NK-92 (cell line): ENCODE data around the gene SLC6A13.

Experiments
- DNase-seq: peaks from one replicate; lab custom pipeline; 2025; ENCODE audit not compliant: unreplicated experiment; lab: John Stamatoyannopoulos, UW

Gene SLC6A13

DNA sequence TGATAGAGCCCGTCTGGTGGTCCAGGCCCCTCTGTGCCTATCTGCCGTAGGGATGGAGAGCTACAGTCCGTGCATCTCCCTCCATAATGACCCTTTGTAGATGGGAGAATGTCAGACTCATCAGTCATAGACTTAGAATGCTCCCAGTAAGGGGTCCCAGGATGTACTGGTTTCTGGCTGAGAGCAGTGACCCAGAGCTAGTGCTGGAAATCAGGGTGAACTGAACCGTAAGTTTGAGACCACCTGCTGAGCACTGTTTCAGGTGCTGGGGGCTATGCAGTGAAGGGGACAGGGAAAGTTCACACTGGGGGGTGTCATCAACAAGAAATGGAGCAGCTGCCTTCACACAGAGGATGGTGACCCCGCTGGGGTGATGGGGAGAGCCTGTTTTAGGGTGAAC is 82.8 kb downstream of the SLC6A13 start:
- DNase-seq: no peak

DNA sequence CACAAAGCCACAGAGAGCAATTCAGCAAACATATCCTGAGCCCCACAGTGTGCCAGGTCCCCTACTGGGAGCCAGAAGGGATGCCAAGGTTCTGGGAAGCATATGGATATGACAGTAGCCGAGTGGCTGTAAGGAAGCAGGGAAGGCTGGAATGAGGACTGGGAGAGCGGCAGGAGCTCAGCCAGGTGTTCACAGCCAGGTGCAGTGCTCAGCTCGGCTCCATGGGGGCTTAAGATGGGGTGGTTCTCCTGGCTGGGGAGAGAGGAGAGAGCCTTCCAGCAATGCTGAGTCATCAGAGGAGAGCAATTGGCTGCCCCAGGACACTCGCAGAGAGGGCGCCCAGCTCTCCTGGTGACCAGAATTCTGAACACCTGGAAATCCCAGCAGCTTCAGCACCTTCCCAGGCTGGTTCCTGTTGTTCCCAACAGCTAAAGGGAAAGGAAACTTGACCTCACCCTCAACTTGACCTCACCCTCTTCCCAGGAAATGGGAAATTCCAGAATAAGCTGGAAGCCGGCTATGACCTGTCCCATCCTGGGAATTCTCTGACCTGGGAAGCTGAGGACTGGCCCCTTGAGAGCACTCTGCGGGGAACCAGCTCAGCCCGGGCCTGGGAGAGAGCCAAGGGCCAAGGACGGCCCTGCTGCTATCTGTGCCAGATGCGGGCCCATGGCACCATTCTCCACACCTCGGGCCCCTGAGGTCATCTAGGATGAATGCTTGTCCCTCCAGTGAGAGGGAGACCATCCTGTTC is 83.3 kb downstream of the SLC6A13 start:
- no peak for DNase-seq

GRCh38 chr12:178829-179109 is 83.9 kb downstream of the SLC6A13 start:
- no peak for DNase-seq

DNA sequence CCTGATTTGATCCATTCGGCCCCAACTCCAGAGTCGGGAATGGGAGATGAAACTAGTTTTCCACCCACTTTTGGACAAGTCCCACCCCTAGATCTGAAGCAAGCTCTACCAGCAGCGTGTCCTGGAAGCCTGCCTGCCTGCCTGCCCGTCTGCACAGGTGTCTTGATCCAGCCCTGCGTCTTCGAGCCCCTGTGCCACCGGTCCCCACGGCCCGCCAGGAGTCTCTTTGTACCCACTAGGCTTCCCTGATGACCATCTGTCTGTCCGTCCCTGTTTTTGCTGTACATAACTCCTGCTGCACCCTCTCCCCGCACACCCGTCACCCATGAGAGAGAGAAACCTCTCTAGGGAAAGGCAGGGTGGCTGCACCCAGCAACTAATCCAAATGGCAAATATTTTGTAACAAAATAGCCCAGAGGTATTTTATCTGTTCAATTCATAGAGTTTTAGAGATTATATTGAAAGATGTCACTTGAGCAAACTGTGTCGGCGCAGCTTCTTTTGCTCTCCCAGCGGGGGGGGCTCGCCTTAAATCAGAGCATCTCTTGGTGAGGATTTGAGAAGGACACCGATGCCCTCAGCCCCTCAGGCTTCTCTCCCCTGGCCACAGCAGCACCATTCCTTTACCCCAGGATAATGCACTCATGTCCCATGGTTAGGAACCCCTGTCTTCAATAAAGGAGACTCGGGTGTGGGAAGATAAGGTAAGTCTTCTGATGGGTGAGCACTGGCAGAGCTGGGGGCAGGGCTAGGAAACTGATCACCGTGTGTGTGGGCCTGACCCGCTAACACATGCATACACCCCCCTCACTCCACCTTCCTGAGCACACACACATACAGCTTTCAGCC is 84.4 kb downstream of the SLC6A13 start:
- DNase-seq: no peak

DNA sequence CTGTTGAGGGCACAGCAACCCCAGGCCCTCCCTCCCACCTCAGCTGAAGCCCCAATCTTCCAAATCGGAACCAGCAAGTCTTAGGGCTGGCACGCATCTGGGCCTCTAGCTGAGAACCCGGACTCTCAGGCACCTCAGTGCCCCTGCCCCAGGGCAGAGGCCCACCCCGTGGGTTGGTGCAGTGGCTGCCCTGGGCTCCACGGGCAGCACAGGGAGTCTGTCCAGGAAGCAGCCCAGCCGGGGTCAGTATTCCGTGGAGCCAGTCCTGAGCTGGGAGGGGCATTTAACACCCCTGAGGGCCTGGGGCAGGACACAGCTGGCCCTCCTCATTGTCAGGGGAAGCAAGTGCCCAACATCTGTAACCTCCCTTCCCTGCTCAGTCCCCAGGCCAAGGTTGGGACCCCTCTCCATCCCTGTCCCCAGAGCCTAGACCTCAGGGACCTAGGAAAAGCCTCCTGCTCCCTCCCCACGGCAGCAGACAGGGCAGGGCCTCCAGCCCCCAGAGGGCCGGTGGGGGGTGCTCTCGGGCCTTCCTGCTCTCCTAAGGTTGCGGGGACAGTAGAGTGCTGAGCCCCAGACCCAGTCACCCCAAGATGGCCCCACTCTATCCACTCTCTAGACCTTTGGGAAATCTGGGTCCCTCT is 85.2 kb downstream of the SLC6A13 start:
- DNase-seq: no peak

DNA sequence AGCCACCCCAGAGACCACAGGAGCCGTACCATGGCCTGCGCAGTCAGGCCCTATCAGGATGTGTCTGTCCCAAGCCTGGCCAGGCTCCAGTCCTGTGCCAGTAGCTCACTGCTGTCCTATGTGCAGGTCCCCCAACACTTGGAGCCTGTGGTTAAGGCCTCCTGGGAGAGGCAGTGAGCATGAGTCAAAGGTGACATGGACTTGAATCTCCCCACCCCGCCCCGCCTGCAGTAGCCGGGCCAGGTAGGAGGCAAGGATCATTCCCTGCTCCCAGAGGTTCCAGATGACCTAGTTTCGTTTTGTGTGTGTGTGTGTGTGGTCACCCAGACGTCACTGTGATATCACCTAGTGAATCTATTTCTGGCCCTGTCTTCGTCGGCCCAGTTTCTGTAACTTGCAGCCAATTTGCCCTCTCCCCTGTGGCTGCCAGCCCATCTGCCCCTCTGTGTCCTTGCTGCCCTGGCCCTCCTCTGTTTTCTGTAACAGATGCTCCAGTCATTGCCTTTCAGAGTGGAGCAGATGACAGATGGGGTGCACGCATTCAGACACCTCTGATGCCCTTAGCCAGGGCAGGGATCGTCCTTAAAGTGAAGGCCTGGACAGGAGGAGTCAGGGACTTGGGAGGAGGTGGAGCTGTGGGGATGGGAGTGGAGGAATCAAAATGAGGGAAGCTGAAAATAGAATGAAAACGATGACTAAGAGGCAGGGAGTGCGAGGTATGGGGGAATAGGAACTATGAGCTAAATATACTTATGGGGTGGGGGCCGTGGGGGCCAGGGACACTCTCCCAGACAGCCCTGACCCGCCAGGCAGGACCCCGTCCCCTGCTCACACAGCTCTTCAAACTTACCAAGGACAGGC is 86.1 kb downstream of the SLC6A13 start:
- DNase-seq: no peak

GRCh38 chr12:175759-176158 is 86.9 kb downstream of the SLC6A13 start:
- no peak for DNase-seq

DNA sequence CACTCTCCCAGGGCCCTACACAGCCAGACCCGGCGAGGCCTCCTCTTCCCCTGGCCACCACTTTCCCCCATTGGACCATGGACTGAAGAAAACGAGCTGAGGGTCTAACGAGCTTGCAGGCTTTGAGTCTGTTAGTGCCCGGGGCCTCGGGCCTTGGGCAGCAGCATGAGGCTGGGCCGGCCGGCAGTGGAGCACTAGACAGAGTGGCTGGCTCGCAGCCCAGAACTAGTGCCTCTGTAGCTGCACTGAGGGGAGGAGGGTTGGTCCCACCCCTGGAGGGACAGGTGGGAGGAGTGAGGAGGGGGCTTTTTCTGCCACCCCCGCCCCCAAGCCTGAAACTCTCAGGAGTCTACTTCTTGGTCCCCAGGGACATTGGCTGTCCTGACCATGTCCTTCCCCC is 87.4 kb downstream of the SLC6A13 start:
- no peak for DNase-seq

DNA sequence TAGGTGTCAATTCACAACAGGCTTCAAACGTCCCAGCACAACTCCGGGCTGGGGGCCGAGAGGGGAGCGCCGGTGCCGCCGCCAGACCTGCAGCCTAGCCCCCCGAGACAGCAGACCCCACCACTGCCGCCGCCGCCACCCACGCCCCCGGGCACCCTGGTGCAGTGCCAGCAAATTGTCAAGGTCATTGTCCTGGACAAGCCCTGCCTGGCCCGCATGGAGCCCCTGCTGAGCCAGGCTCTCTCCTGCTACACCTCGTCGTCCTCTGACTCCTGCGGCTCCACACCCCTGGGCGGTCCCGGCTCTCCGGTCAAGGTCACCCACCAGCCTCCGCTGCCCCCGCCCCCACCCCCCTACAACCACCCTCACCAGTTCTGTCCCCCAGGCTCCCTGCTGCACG is 88.0 kb downstream of the SLC6A13 start:
- DNase-seq: no peak

GRCh38 chr12:174124-174523 is 88.5 kb downstream of the SLC6A13 start:
- no peak for DNase-seq

DNA sequence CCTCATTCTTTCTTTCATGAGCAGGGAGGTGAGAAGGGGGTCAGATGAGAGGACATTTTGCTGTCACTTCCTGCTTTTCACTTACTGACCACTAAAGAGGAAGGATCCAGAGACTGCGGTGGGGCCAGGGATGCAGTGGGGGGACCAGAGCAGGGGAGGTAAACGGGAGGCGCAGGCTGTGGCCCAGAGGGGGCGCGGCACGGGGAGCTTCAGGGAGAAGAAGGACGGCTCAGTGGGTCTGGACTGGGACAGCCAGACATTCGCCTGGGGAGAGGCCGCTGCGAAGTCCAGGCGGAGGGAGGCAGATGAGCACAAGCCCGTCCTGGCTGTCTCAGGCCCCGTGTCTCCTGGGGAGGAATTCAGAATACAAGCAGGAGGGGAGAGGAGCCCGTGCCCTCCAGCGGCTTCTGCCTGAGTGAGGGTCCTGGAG is 89.9 kb downstream of the SLC6A13 start:
- DNase-seq: no peak

GRCh38 chr12:171743-172676 is 90.6 kb downstream of the SLC6A13 start:
- DNase-seq: no peak

DNA sequence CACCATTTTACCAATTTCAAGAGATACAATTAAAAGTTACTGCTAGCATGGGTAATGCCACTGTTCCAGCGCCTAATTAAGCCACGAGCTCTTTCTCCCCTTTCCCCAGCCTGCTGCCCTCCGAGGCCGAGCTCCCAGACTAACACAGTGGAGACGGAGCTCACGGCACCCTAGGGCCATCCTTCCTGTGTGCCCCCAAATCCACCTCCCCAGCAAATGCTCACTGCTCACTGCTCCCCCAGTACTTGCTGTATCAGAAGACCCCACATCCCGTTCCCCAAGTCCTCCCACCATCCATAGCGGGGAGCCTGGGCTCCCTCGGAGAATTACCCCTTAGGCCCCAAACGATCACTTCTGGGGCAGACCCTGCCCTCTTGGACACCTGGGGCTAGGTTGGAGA is 91.4 kb downstream of the SLC6A13 start:
- DNase-seq: no peak
